ENCODE measurements around the gene ASB5. TPM values are rescaled to one million over a fixed set of nuclear protein-coding genes. Genes with fewer than 3 reads are reported as not detected.
"Not testable (repeated sequence)": the region's sequence is repeated elsewhere in the genome, so short reads cannot be mapped to it uniquely, and the experiment has no call there.

The ASB5 gene
- total RNA-seq, 1 donor from 2014 or later: not detected

DNA sequence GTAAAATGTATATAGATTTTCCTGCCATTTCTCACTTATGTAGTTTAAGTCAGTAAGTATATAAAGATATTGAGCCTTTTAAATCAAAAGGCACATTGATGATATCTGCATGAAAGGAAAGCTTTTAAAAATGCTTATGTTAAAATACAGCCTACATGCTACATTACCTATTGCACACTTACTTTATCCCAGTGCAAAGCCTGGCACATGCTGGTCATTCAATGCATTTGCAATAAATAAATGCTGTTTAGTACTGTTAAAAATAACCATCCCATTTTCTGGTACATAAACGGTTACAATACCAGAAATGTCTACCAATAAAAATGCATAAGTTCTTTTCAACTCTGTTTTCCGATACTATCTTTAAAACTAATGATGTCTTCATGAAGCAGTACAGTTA lies 51.5 kb downstream of the ASB5 start:
- Histone ChIP-seq H3K9me3 (ENCODE audit: low read depth) (no peaks in the 10 kb centered on the region), H3K27me3 (no peaks in the 10 kb centered on the region), H3K4me1 (no peaks in the 10 kb centered on the region), H3K9ac (no peak overlapping the region), H4K20me1 (ENCODE audit: low read depth) (no peaks in the 10 kb centered on the region), H3K79me2 (ENCODE audit: low read depth) (no peaks in the 10 kb centered on the region), H3K4me2 (no peak overlapping the region), H3K36me3 (no peaks in the 10 kb centered on the region), H3F3A (ENCODE audit: low read depth) (peaks cover 7% of the 10 kb centered on the region), H3K27ac (no peak overlapping the region), H2AFZ (replicated peaks) (no peak overlapping the region), H3K4me3 (no peak overlapping the region)
- H3K36me3 Mint-ChIP-seq: no peaks in the 10 kb centered on the region
- DNase-seq (ENCODE audit: low spot score): no peak
- H3K27ac Mint-ChIP-seq: no peak overlapping the region
- H3K9me3 Mint-ChIP-seq: peaks cover 2% of the 10 kb centered on the region
- TF ChIP-seq CTCF (IDR thresholded peaks at IDR 0.05) (no peak), EZH2phosphoT487 (IDR thresholded peaks at IDR 0.05) (no peak), EZH2 (IDR thresholded peaks at IDR 0.05) (no peak)
- no peak overlapping the region for H3K4me3 Mint-ChIP-seq
- H3K27me3 Mint-ChIP-seq (ENCODE audit: insufficient read depth, low read depth): peaks cover under 1% of the 10 kb centered on the region
- no peaks in the 10 kb centered on the region for H3K4me1 Mint-ChIP-seq

DNA sequence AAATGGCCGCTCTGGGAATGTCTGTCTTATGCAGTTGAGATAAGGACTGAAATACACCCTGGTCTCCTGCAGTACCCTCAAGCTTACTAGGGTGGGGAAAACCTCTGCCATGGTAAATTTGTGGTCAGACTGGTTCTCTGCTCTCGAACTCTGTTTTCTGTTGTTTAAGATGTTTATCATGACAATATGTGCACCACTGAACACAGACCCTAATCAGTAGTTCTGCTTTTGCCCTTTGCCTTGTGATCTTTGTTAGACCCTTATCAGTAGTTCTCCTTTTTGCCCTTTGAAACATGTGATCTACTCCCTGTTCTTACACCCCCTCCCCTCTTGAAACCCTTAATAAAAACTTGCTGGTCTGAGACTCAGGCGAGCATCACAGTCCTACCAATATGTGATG lies 56.7 kb downstream of the ASB5 start:
- H3K27ac ChIP-seq; H3K4me3 ChIP-seq; H3K27ac Mint-ChIP-seq; H3K4me1 ChIP-seq; H2AFZ ChIP-seq (replicated peaks); H3K79me2 ChIP-seq (ENCODE audit: low read depth); H3K27me3 Mint-ChIP-seq (ENCODE audit: insufficient read depth, low read depth); H3K4me1 Mint-ChIP-seq; DNase-seq (ENCODE audit: low spot score); H3K36me3 ChIP-seq; H4K20me1 ChIP-seq (ENCODE audit: low read depth); H3K36me3 Mint-ChIP-seq; H3K4me2 ChIP-seq; H3K9me3 Mint-ChIP-seq; H3F3A ChIP-seq (ENCODE audit: low read depth); H3K27me3 ChIP-seq; H3K9ac ChIP-seq; H3K9me3 ChIP-seq (ENCODE audit: low read depth); H3K4me3 Mint-ChIP-seq: not testable (repeated sequence)

- no peaks in the 10 kb centered on the region for H3K27me3 ChIP-seq
Observed at GRCh38 chr4:176210579-176211296, 58.3 kb downstream of the ASB5 start.

More at GRCh38 chr4:176210579-176211296, 58.3 kb downstream of the ASB5 start:
- Histone ChIP-seq H3K27ac (no peak overlapping the region), H3F3A (ENCODE audit: low read depth) (no peaks in the 10 kb centered on the region), H4K20me1 (ENCODE audit: low read depth) (no peaks in the 10 kb centered on the region), H2AFZ (replicated peaks) (no peak overlapping the region), H3K9me3 (ENCODE audit: low read depth) (no peaks in the 10 kb centered on the region), H3K9ac (no peak overlapping the region), H3K4me3 (no peak overlapping the region), H3K36me3 (no peaks in the 10 kb centered on the region), H3K79me2 (ENCODE audit: low read depth) (no peaks in the 10 kb centered on the region), H3K4me1 (no peaks in the 10 kb centered on the region), H3K4me2 (no peak overlapping the region)
- Mint-ChIP-seq H3K4me3 (no peak overlapping the region), H3K27ac (no peak overlapping the region), H3K36me3 (no peaks in the 10 kb centered on the region), H3K27me3 (ENCODE audit: insufficient read depth, low read depth) (no peaks in the 10 kb centered on the region), H3K4me1 (peaks cover under 1% of the 10 kb centered on the region), H3K9me3 (peaks cover 6% of the 10 kb centered on the region)
- TF ChIP-seq CTCF (IDR thresholded peaks at IDR 0.05) (no peak), EZH2phosphoT487 (IDR thresholded peaks at IDR 0.05) (no peak), EZH2 (IDR thresholded peaks at IDR 0.05) (no peak)
- no peak for DNase-seq (ENCODE audit: low spot score)
